ENCODE measurements around the gene SH3BP1. TPM values are rescaled to one million over a fixed set of nuclear protein-coding genes. Genes with fewer than 3 reads are reported as not detected.

Gene SH3BP1
- polyA plus RNA-seq, 3 donors: 2.3 to 8.2 (median 6.6) TPM

Other genes starting within 250 kb of the SH3BP1 start
- gene ELFN2, start 212.2 kb upstream of the SH3BP1 start, polyA plus RNA-seq: under 1 TPM; 0.03 to 0.29 (median 0.11) TPM
- 10 to 100 TPM in 2 of 3 donors, 1 to 10 TPM in 1; 5.1 to 20.5 (median 19.0) TPM for gene MFNG, start 153.3 kb upstream of the SH3BP1 start, polyA plus RNA-seq
- gene CARD10, start 120.3 kb upstream of the SH3BP1 start, polyA plus RNA-seq: 10 to 100 TPM in 1 of 3 donors, 1 to 10 TPM in 2; 8.8 to 20.0 (median 10.0) TPM
- 10 to 100 TPM; 52.7 to 66.6 (median 63.3) TPM for gene CDC42EP1, start 79.2 kb upstream of the SH3BP1 start, polyA plus RNA-seq
- 10 to 100 TPM in 1 of 3 donors, 1 to 10 TPM in 2; 2.1 to 13.9 (median 4.4) TPM for gene LGALS2, start 59.6 kb upstream of the SH3BP1 start, polyA plus RNA-seq
- 10 to 100 TPM; 24.2 to 33.1 (median 29.8) TPM for gene GGA1, start 30.8 kb upstream of the SH3BP1 start, polyA plus RNA-seq
- 1 to 10 TPM; 4.7 to 5.7 (median 4.9) TPM for gene PDXP, start 19.1 kb downstream of the SH3BP1 start, polyA plus RNA-seq
- 1,000 to 10,000 TPM in 2 of 3 donors, 100 to 1,000 TPM in 1; 418 to 4,149 (median 2,198) TPM for gene LGALS1, start 36.0 kb downstream of the SH3BP1 start, polyA plus RNA-seq
- 10 to 100 TPM; 15.7 to 31.7 (median 17.5) TPM for gene NOL12, start 46.7 kb downstream of the SH3BP1 start, polyA plus RNA-seq
- 100 to 1,000 TPM in 1 of 3 donors, 10 to 100 TPM in 2; 28.1 to 104 (median 74.8) TPM for gene TRIOBP, start 57.4 kb downstream of the SH3BP1 start, polyA plus RNA-seq
- 10 to 100 TPM; 13.6 to 33.2 (median 14.7) TPM for gene GCAT, start 168.3 kb downstream of the SH3BP1 start, polyA plus RNA-seq
- under 1 TPM in 1 of 3 donors, not detected in 2; 0.15 TPM for gene GALR3, start 183.7 kb downstream of the SH3BP1 start, polyA plus RNA-seq
- gene ANKRD54, start 204.7 kb downstream of the SH3BP1 start, polyA plus RNA-seq: 10 to 100 TPM; 12.7 to 18.3 (median 13.9) TPM
- 100 to 1,000 TPM; 315 to 364 (median 352) TPM for gene EIF3L, start 209.8 kb downstream of the SH3BP1 start, polyA plus RNA-seq